Activated CD4-positive, alpha-beta T cell treated with anti-CD3 and anti-CD28 coated beads, Interleukin-2, Interleukin-4, amounts not matched to agents 100 ng/mL and 50 ng/mL, durations not matched to agents 16 hours and 8 hours (primary cell): Measurements from ENCODE around the gene FOXE3.
A peak's percentile ranks its signal among the peaks of the same experiment; 100 is the strongest.

Experiments
- DNase-seq: peaks from one replicate; pipeline ENCODE4 v3.0.0-alpha.2; 2020; ENCODE audit warnings: low spot score

FOXE3 gene

DNA sequence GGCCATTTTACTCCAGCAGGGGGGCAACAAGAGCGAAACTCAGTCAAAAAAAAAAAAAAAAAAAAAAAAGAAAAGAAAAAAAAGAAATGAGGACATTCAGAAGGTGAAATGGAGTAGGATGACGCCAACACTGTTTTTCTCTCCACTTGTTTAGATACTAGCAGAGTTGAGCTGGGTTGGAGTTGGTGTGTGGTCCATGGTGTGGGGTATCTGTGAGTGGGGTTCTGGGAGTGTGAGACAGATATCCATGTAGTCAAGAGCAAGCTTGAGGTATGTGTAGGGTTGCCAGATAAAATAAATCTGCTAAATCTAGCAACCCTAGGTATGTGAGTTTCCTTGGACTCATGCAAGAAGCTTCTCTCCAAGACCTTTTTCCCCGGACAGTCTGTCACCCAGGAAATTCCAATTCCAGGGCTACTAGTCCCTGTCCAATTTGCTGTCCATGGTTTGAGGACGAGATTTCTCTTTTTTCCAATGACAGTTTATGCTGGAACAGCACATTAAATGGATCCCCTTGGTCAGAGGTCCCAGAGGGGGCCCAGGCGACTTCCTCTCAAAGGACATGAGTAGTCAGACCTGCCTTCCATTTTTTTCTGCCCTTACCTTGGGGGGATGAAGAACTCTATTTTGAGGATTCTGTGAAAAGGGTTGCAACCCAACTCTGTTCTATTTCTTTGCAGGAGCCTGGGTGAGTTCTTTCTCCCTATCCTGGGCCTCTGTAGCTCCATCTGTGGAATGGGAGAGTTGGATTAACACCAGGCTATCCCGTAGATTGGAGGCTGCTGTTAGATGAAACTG lies 19.6 kb downstream of the FOXE3 start:
- no peak for DNase-seq

DNA sequence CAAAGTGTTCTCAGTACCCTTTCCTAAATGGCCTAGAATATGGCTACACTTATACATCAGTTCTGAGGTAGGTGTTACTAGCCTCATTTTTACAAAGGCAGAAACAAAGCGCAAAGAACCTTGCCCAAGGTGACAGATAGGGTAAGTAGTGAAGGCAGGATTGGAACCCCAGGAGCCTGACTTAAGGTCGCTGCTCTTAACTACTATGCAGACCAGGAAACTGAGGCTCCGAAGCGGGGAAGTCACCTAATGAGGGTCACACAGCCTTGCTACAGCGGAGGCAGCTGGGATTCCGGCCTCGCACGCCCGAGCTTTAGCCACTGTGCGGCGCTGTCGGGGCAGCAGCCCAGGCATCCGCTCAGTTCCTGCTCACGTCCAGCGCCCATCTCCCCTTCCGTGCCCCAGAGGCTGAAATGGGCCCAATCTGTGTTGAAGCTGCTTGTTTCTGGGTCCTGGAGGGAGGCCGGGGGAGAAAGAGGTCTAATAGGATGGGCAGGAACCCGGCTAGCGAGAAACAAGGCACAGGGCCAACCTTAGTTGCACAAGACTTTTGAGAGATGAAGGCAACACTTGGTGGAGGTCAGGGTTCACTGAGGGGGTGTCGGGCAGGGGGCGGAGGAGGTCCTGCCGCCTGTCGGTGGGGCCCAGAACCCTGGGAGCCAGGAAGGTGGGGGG lies 20.4 kb downstream of the FOXE3 start:
- DNase-seq: peak; percentile 87

DNA sequence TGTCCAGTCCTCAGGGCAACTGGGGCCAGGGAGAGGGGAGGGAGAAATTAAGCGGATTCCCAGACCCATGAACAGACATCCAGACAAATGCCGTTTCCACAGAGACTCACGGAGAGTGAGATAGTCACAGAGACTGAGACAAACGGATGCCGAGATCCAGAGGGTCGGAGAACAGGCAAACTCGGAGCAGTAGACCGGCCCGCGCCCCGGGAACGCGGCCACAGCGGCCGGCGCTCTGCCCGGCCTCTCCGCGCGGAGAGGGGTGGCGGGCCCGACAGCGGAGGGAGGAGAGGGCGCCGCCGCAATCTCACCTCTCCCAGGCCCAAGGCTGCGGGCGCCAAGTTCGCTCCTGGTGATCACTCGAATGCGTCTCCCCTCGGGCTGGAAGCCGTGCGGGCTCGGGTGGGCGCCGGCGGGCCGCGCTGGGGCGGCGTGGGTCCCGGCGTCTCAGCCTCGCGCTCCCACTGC lies 20.9 kb downstream of the FOXE3 start:
- DNase-seq: peak; percentile 24

DNA sequence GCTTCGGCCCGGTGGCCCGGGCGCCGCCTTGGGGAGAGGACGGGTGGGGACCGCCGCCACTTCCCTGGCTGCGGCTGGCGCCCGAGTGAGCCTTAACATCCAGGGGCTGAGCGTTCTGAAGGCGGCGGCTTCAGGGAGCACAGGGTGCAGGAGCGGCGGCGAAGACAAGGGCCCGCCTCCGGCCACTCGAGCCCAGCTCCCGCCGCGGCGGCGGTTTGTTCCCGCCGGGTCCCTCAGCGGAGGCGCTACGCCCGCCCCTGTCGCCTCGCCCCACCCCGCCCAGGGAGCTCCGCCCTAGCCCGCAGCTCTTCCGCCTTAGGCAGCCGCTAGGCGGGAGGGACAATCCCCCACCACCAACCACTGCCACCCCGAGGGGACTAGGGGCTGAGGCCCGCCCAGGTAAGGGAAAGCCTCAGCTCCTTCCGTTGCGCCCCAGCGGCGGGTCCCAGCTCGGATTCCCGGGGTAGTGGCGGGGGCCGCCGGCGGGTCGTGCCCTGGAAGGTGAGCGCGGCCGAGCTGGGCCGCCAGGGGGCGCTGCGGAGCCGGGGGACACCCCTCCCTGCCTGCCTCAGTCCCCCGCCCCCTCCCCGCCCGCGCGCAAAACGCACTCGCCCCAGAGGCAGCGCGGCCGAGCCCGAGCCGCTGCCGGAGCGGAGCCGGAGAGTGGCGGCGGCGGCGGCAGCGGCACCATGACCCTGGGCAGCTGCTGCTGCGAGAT lies 21.5 kb downstream of the FOXE3 start, which contains the start of gene FOXD2:
Gene FOXD2, plus strand, starts transcription at position 598 of the 718 bp plus-strand sequence. Its CDS starts 92 bp downstream, at position 690.
- peak; percentile 90 for DNase-seq

DNA sequence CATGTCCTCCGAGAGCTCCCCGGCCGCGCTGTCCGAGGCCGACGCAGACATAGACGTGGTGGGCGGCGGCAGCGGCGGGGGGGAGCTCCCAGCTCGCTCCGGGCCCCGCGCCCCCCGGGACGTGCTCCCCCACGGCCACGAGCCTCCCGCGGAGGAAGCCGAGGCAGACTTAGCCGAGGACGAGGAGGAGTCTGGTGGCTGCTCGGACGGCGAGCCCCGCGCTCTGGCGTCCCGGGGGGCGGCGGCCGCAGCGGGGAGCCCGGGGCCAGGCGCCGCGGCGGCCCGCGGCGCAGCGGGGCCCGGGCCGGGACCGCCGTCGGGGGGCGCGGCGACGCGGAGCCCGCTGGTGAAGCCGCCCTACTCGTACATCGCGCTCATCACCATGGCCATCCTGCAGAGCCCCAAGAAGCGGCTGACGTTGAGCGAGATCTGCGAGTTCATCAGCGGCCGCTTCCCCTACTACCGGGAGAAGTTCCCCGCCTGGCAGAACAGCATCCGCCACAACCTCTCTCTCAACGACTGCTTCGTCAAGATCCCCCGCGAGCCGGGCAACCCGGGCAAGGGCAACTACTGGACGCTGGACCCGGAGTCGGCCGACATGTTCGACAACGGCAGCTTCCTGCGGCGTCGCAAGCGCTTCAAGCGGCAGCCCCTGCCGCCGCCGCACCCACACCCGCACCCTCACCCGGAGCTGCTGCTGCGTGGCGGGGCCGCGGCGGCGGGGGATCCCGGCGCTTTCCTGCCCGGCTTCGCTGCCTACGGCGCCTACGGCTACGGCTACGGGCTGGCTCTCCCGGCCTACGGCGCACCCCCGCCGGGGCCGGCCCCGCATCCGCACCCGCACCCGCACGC lies 22.3 kb downstream of the FOXE3 start:
- DNase-seq: no peak

DNA sequence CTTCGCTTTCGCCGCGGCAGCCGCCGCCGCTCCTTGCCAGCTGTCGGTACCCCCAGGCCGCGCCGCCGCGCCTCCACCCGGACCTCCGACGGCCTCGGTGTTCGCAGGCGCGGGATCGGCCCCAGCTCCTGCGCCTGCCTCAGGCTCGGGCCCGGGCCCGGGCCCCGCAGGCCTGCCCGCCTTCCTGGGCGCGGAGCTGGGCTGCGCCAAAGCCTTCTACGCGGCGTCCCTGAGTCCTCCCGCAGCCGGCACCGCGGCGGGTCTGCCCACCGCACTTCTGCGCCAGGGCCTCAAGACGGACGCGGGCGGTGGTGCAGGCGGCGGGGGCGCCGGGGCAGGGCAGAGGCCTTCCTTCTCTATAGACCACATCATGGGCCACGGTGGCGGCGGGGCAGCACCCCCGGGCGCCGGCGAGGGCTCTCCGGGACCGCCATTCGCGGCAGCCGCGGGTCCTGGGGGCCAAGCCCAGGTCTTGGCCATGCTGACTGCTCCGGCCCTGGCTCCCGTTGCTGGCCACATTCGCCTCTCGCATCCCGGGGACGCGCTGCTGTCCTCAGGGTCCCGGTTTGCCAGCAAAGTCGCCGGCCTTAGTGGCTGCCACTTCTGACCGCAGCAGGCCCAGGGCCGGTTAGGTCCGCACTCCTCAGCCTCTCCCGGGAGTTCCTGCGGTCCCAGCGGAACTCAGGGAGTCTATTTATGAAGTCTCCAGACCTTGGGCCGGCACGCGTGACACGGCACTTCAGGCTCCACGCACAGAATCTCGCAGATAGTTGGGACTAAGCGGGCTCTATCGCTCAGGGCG lies 23.1 kb downstream of the FOXE3 start:
- DNase-seq: no peak

DNA sequence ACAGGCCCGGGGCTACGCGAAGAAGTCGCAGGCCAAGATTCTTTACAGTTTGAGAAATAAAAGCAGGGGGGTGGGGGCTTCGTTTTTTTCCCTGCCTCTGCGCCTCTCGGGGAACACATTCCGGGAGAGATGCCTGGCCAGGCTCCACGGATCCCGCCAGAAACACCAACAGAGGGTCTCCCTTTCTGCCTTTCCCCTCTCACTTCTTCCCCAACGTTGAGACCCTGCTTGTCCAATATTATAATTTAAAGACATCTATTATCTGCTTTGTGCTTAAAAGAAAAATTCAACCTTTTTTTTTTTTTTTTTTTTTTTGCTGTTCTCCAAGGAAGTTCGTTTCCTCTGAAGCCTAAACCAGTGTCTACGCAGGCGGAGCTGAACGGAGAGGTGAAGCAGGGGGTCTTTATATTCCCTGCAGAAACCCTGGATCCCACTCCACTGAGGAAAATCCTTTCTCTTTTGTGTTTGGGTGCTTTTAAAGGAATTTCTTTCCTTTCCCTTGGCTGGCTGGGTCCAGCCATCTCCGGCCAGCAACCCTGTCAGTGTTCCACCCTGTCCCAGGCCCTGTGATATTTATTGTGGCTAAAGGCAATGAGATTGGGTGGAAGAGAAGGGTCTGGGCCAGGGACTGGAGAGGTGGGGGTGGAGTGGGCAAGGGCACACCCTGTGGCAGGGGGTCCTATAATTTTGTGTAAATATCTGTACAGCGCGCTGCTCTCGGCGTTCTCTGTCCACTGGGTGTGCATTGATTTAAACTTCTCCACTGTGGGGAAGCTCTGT lies 23.9 kb downstream of the FOXE3 start:
- no peak for DNase-seq

DNA sequence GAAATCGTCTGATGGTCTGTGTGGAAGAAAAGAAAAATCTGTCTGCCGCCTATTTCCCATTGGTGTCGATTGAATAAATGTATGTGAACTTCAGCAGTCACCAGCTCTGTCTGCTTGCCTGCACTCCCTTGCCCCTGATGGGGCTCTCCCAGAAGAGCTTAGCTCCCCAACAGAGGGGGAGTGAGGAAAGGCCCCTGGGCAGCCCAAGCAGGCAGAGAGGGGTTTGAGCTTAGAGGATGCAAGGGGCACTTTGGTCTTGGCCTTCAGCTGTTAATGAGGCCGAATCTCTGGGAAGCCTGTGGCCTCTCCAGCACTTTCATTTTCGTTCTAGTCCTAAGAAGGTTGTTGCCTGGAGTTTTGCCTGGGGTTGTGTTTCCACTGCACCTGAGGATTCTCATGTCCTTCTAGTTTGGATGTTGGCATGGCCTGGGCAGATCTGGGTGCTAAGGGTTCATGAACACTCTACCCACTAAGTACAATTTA lies 24.6 kb downstream of the FOXE3 start:
- DNase-seq: no peak

DNA sequence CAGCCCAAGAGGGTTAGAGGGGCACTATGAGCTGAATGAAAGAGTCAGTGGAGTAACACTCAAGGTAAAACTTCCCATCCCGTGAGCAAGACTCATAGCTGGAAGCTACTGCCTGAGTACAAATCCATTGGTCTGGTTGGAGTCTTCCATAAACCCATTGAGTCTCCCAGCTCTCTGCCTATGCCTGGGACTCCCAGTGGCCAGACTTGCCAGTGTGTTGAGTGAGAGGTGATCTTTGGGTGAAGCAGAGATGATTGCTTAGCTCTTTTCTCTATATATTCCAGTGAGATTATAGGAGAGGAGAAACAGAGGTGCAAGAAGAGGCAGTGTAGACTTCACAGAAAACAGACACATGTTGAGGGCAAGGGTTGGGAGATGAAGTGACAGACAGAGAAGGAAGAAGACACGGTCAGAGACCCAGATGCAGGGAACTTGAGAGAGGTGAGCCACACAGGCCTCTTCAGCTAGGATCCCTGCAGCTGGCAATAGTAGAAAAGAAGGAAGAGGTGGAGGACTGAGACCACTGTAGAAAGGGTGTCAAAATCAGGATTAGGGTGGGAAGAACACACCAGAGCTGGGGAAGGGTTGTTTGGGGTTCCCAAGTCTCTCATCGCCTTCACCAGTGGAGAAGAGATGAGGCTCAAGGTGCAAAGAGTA lies 25.5 kb downstream of the FOXE3 start:
- no peak for DNase-seq

DNA sequence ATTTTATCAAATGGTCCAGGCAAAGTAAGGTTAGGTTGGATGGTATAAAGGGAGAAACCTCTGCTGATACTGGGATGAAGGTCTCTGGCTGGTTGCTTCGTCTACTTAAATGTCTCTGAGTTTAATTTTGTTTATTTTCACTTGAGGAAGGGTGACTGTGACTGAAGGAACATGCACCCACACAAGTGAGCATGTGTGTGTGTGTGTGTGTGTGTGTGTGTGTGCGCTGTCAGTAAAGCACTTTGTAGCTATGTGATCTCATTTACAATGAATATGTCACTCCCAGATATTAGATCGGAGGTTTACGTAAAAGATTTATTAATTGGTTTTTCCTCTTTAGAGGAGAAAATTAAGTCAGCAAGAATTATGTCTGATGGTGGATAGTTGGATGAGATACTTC lies 26.1 kb downstream of the FOXE3 start:
- no peak for DNase-seq

DNA sequence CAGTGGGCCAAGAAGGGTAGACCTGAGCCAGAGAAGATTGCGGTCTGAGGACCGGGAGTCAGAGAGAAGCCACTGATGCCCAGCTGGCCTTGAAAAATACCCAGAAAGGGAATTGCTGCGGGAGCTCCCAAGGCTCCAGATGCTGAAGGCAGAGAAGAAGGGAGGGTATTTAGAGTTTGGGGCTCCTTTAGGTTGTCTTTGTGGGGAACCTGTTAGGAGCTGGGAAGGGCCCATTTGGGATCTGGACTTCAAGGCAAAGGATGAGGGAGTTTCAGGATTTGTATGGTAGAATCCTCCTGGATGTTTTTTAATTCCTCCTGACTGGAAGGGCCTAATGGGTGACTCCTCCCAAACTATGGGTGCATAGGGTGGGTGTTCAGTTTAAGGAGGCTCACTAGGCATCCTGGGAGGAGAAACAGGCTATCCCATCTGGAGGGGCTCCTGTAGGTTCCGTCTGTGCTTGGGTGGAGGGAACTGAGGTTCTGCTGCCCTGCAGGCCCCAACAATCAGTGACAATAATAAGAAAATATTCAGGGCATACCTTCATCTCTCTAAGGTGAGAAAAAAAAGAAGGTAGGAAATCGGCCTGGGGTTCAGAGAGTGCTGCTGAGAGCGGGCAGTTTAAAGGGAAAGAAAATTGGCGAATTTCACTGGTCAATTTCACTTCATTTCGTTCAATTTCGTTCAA lies 26.9 kb downstream of the FOXE3 start:
- DNase-seq: no peak

DNA sequence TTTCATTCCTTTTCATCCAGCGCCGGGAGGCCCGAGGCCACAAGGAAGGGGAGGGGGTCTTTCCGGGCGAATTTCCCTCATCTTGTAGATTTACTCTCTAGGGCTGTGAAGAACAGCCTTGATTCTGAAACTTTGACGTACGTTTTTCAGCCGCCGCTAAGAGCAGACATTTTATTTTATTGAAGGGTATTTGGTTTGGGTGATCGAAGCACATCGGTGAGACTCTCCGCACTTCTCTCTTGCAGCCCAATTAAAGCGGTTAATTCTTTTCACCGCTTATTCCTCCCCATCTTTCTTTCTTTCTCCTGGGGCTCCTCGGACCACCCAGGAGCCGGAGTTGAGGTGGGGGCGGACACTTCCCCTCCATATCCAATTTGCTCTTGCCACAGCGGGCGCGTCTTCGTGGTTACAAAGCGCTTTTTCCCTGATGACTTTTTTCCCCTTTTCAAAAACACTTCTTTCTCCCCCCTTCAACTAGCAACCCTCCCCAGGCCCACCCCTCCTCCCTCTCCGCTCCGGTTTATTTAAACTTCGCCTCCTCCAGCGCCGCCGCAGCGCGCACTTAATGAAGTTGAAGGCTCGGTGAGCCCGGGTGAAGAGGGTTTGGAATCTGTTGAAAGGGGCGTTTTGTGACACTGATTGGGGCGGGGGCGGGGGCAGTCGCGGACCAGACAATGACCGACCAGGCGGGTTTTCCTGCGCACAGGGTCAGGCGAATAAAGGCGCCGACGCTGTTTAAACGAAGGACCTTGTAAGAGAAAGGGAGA lies 27.6 kb downstream of the FOXE3 start:
- no peak for DNase-seq

DNA sequence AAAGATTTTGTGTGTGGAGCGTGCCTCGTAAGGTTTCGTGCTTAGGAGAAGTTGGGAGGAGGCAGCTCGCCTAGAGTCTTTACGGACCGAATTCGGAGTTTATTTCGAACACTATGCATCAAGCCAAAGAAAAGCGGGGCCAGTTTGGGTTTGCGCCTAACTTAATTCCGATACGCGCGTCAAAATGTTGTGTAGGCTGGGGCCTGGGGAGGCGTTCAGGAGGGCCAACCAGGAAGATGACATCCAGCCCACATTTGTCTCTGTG lies 28.1 kb downstream of the FOXE3 start:
- DNase-seq: no peak

DNA sequence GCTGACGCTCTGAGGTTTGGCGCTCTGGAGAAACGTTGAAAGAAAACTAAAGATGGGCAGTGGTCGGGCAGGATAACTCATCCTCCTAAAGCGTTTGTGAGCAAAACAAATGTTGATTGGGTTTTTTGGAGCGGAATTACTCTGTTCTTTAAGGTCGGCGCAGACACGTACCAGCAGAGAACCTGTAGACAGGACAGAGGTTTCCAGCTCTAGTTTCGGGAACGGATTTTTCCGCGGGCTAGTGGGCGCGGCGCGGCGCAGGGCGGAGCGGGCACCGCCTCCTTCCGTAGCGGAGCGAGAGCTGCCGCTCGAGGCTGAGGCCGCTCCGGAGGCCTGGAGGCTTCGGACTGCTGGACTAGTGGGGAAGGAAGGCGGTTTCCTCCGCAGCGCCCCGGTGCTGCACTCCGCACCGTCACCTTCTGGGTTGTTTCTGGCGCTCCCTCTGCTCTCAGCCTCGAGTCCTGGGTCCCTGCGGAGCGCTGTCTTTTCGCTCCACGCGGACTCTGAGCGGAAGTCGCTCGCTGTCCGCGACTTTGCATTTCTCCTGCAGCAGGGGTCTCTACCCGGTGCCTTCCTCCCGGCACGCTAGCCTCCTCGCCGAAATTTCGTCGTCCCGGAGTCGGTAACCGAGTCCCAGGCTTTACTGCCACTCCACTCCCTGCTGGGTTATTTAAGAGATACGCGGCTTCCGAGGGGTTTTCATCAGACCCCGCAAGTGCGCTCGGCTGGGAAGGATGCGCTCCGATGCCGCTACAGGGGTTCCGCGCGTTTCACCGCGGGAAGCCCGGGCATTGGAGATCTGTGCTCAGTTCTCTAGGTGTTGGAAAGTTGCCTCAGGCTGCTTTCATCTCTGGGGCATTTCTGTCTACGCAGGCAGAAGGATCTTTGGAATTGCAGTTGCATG lies 28.7 kb downstream of the FOXE3 start:
- DNase-seq: no peak

DNA sequence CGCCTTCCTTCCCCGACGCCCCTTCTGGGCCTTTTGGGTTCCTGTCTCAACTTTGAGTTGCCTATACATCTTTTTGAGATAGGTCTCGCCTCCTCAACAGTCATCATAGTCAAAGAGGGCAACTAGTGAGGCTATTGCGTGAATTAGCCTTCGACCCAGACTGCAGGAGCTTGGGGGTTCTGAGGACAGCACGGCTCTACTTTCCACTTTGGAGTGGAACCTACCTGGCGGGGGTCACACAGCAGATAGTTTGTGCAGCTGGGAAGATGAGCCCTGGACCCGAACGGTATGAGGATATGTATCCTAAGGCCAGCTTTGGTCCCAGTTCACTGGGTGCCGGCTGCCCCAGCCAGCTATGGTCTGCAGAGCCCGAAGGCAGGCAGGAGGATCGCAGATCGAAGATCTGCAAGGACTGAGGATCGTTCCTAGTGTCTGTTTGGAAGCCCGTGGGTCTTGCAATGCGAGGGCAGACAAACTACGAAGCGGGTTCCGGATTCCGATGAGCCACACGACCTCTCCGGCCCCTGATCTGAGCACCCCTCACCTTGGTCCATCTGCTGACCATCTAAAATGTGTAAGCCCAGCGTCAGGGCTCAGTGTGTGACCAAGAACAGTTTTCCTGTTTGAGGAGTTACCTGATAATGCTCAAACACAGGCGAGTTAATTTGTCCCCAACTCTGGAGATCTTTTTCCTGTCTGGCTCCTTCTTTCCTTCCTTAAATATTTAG lies 29.9 kb downstream of the FOXE3 start:
- DNase-seq: no peak

DNA sequence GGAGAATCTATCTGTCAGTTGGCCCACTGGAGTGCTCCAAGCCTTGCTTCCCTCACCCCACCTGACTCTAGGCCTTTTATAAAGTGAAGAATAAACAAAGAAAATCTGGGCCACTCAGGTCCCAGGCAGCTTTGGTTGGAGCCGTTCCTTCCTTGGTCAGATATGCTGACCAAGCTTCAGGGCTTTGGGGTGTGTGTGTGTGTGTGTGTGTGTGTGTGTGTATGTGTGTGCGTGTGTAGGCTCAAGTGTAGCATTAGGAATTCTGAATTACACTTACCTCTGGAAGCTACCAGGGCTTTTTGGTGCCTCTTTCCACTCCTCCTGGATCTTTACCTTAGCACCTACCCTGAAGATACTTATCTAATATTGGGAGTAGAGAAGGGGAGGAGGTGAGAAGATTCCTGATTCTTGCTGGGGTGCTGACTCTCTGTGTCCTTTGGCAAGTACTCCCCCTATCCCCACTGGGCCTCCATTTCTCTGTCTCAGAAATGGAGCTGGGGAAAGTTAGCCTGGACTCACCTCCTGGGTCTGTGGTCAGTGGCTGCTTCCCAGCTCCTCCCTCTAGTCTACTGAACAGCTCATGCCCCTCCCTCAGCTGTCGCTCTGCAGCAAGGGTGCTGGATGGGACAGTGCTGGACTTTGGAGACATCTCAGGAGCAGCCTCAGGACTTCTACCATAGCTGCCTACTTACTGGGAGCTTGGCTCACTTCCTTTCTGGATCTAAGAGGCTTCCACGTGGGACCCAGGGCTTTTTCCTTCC lies 32.6 kb downstream of the FOXE3 start:
- DNase-seq: no peak
